OCI-LY1 (cell line): ENCODE measurements around the gene FKBP1A.
A peak's percentile ranks its signal among the peaks of the same experiment; 100 is the strongest.

Experiments
- H2AFZ ChIP-seq: fragments of 200-600 bp; sonication (generic), shearing (Covaris generic); 2 replicates; pipeline ENCODE4 v1.6.0; 2014; ENCODE audit warnings: antibody characterized with exemption, mild to moderate bottlenecking, low read length
- H3F3A ChIP-seq: fragments of 200-600 bp; sonication (generic), shearing (Covaris generic); 2 replicates; pipeline ENCODE4 v1.6.0; 2014; ENCODE audit warnings: mild to moderate bottlenecking, antibody characterized with exemption, low read length, moderate library complexity; ENCODE audit not compliant: insufficient read depth
- H3K27ac ChIP-seq: fragments of 200-600 bp; sonication (generic); 2 replicates; pipeline ENCODE4 v1.5.1; 2014; ENCODE audit warnings: low read length, mixed run types, mild to moderate bottlenecking, low read depth; ENCODE audit not compliant: poor library complexity, severe bottlenecking
- H3K27me3 ChIP-seq: fragments of 200-600 bp; sonication (generic); 2 replicates; pipeline ENCODE4 v1.6.0; 2014; ENCODE audit warnings: antibody characterized with exemption, mild to moderate bottlenecking, low read length, moderate library complexity; ENCODE audit not compliant: insufficient read depth
- H3K36me3 ChIP-seq: fragments of 200-600 bp; sonication (generic); 2 replicates; pipeline ENCODE4 v1.6.1; 2014; ENCODE audit warnings: mild to moderate bottlenecking, antibody characterized with exemption, low read length, moderate library complexity, mixed read lengths; ENCODE audit not compliant: insufficient read depth
- H3K4me1 ChIP-seq: fragments of 200-600 bp; sonication (generic); 2 replicates; pipeline ENCODE4 v1.5.1; 2014; ENCODE audit warnings: mild to moderate bottlenecking, low read length, moderate library complexity; ENCODE audit not compliant: insufficient read depth, severe bottlenecking
- H3K4me2 ChIP-seq: fragments of 200-600 bp; sonication (generic), shearing (Covaris generic); 2 replicates; pipeline ENCODE4 v1.6.1; 2014; ENCODE audit warnings: low read length
- H3K4me3 ChIP-seq: fragments of 200-600 bp; sonication (generic); 2 replicates; pipeline ENCODE4 v1.5.1; 2014; ENCODE audit warnings: low read length, low read depth, mild to moderate bottlenecking, mixed read lengths; ENCODE audit not compliant: poor library complexity, severe bottlenecking
- H3K79me2 ChIP-seq: fragments of 200-600 bp; shearing (Covaris generic); 2 replicates; pipeline ENCODE4 v1.6.1; 2016; ENCODE audit warnings: mixed run types, low read length, mixed read lengths; ENCODE audit not compliant: insufficient read depth
- H3K9ac ChIP-seq: fragments of 200-600 bp; sonication (generic), shearing (Covaris generic); 2 replicates; pipeline ENCODE4 v1.6.1; 2014; ENCODE audit warnings: mild to moderate bottlenecking, low read length, mixed read lengths
- H3K9me2 ChIP-seq: fragments of 200-600 bp; sonication (generic), shearing (Covaris generic); 2 replicates; pipeline ENCODE4 v1.6.1; 2014; ENCODE audit warnings: low read depth, mild to moderate bottlenecking, low read length, mixed read lengths
- H3K9me3 ChIP-seq: fragments of 200-600 bp; shearing (Covaris generic); 2 replicates; pipeline ENCODE4 v1.6.1; 2014; ENCODE audit warnings: low read length, mixed read lengths
- H4K20me1 ChIP-seq: fragments of 200-600 bp; sonication (generic), shearing (Covaris generic); 2 replicates; pipeline ENCODE4 v1.6.0; 2016; ENCODE audit warnings: mild to moderate bottlenecking, low read length; ENCODE audit not compliant: insufficient read depth
- EZH2 ChIP-seq: fragments of 200-600 bp; sonication (generic), shearing (Covaris generic); IDR thresholded peaks from 2 replicates; pipeline ENCODE4 v1.8.0; 2017; ENCODE audit warnings: borderline replicate concordance, mixed run types, mild to moderate bottlenecking, antibody characterized with exemption, low read length, moderate library complexity, mixed read lengths
- TF ChIP-seq, protein P1 (sequence below): fragments of 200-600 bp; sonication (generic), shearing (Covaris generic); IDR thresholded peaks from 2 replicates; pipeline ENCODE4 v1.5.1; 2017; ENCODE audit warnings: mild to moderate bottlenecking, antibody characterized with exemption, low read length, moderate library complexity, mixed read lengths

Gene FKBP1A

DNA sequence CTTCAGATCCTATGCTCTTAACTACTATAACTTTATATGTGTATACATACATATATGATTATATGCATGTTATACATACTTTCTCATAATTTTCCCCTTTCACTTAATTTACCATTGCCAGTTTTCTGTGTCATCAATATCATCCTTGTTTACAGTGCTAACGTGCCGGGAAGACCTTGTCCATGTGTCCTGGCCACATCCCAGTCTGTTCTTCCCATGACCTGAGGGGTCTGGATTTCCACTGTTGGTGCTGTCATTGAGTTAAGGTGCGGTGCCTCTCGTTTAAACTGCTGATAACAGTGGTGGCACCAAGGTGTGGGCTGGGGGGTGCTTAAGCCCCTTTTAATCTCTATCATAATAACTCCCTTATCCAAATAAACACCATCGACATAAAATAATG lies 55.4 kb downstream of the FKBP1A start:
- H3K9me2 ChIP-seq = no peaks in the 10 kb centered on the region
- H3K27ac ChIP-seq = no peak overlapping the region
- no peaks in the 10 kb centered on the region for H4K20me1 ChIP-seq
- H3K9ac ChIP-seq = no peak overlapping the region
- no peaks in the 10 kb centered on the region for H3F3A ChIP-seq
- H3K9me3 ChIP-seq = no peaks in the 10 kb centered on the region
- H2AFZ ChIP-seq = no peak overlapping the region
- no peak for TF ChIP-seq EZH2
- TF ChIP-seq, protein P1, sequence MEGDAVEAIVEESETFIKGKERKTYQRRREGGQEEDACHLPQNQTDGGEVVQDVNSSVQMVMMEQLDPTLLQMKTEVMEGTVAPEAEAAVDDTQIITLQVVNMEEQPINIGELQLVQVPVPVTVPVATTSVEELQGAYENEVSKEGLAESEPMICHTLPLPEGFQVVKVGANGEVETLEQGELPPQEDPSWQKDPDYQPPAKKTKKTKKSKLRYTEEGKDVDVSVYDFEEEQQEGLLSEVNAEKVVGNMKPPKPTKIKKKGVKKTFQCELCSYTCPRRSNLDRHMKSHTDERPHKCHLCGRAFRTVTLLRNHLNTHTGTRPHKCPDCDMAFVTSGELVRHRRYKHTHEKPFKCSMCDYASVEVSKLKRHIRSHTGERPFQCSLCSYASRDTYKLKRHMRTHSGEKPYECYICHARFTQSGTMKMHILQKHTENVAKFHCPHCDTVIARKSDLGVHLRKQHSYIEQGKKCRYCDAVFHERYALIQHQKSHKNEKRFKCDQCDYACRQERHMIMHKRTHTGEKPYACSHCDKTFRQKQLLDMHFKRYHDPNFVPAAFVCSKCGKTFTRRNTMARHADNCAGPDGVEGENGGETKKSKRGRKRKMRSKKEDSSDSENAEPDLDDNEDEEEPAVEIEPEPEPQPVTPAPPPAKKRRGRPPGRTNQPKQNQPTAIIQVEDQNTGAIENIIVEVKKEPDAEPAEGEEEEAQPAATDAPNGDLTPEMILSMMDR = no peak
- no peaks in the 10 kb centered on the region for H3K79me2 ChIP-seq
- peaks cover 13% of the 10 kb centered on the region for H3K4me1 ChIP-seq
- H3K36me3 ChIP-seq = peaks cover 26% of the 10 kb centered on the region
- no peak overlapping the region for H3K4me3 ChIP-seq
- no peaks in the 10 kb centered on the region for H3K27me3 ChIP-seq
- H3K4me2 ChIP-seq = no peak overlapping the region

DNA sequence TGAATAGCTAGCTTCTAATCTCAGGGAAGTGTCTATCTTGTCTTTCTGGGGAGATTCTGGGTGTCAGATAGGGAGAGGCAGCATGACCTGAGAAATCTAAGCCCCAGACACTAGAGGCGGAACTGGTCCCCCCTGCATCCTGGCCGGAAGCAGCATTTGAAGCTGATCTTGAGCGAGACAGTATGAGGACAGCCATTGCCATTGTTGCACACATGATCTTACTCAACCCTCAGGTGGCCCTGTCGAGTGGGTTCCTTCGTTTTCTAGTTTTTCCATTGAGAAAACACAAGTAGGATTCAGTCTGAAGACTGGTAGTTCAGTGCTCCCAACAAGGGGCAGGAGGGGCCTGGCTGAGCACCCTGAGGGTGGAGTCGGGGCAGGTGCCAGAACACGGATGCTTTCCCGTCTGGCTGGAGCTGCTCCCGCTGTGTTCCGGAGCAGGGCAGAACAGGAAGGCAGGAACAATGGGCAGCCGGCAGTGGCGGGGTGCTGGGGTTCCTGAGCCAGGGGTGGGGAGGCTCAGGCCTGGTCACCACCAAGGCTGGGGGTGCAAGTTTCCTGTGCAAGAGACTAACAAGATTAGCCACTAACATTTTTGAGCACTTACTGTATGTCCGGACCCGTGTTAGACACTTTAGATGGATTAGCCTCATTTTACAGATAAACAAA lies 56.0 kb downstream of the FKBP1A start:
- H4K20me1 ChIP-seq = no peaks in the 10 kb centered on the region
- no peaks in the 10 kb centered on the region for H3K9me2 ChIP-seq
- H3K9me3 ChIP-seq = no peaks in the 10 kb centered on the region
- no peak overlapping the region for H3K4me2 ChIP-seq
- no peak overlapping the region for H3K9ac ChIP-seq
- H3F3A ChIP-seq = no peaks in the 10 kb centered on the region
- H3K27me3 ChIP-seq = no peaks in the 10 kb centered on the region
- peaks cover 32% of the 10 kb centered on the region for H3K36me3 ChIP-seq
- H3K4me1 ChIP-seq = peaks cover 13% of the 10 kb centered on the region
- H3K27ac ChIP-seq = no peak overlapping the region
- TF ChIP-seq EZH2 = no peak
- no peak overlapping the region for H3K4me3 ChIP-seq
- no peaks in the 10 kb centered on the region for H3K79me2 ChIP-seq
- H2AFZ ChIP-seq = no peak overlapping the region

DNA sequence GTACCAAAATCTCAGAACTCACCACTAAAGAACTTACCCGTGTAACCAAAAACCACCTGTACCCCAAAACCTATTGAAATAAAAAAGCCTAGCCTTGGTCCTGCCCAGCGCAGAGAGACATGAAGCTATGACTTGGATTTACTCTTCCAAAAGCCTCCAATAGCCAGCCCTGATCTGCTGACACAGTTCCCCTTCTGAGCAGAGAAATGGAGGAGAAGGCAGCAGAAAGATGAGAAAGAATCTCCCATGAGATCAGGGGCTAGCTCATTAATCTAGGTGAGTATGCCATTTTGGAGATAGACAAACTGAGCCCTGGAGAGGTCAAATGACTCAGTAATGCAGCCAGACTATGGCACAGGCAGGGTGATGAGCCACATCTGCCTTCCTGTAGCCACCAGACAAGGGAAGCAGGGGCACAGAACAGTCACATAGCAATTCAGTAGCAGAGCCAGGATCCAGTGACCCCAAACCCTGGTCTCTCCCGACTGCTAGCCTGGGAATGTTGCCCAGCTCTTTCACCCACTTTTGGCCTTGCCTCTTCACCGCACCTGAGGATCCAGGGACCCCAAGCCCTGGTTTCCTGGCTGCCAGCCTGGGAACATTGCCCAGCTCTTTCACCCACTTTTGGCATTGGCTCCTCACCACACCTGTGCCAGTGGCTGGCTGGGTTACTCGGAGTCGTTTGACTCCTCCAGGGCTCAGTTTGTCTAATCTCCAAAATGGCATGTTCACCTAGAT lies 56.7 kb downstream of the FKBP1A start:
- Histone ChIP-seq H3K4me2 (no peak overlapping the region), H4K20me1 (no peaks in the 10 kb centered on the region), H3K27me3 (no peaks in the 10 kb centered on the region), H3F3A (no peaks in the 10 kb centered on the region), H3K9me3 (no peaks in the 10 kb centered on the region), H3K9ac (no peak overlapping the region), H3K4me1 (peaks cover 13% of the 10 kb centered on the region), H3K27ac (no peak overlapping the region), H3K36me3 (peaks cover 38% of the 10 kb centered on the region), H2AFZ (no peak overlapping the region), H3K4me3 (no peak overlapping the region), H3K9me2 (no peaks in the 10 kb centered on the region), H3K79me2 (no peaks in the 10 kb centered on the region)
- no peak for TF ChIP-seq EZH2

DNA sequence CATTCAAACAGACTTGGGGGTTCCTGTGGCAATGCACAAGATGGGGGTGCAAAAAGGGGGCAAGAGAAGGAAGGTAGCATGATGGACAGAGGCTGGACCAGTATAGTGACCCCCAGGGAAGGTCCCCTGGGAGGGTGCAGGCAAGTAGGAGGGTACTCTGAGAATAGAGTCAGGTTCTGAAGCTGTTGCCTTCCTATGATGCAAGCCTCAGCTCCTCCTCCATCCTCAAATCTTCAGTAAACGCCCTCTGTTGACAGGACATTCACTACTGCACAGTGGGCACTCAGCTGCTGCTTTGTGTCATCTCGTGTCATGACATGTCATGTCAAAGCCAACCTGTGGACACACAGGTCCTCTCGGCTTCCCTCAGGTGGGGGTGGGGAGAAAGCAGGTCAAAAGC lies 58.1 kb downstream of the FKBP1A start:
- no peak for TF ChIP-seq EZH2
- TF ChIP-seq, protein P1 = peak; percentile 34
- peaks cover 49% of the 10 kb centered on the region for H3K36me3 ChIP-seq
- no peaks in the 10 kb centered on the region for H4K20me1 ChIP-seq
- no peak overlapping the region; the same call in 1 of the 2 replicates for H3K4me2 ChIP-seq
- no peak overlapping the region for H2AFZ ChIP-seq
- 0 out of 2 replicates have a peak, but pooled peaks cover 4% of the 10 kb centered on the region for H3K79me2 ChIP-seq
- no peak overlapping the region for H3K27ac ChIP-seq
- H3F3A ChIP-seq = no peaks in the 10 kb centered on the region
- H3K9me3 ChIP-seq = no peaks in the 10 kb centered on the region
- peaks cover 19% of the 10 kb centered on the region for H3K4me1 ChIP-seq
- H3K9ac ChIP-seq = no peak overlapping the region
- no peaks in the 10 kb centered on the region for H3K9me2 ChIP-seq
- H3K4me3 ChIP-seq = no peak overlapping the region
- no peaks in the 10 kb centered on the region for H3K27me3 ChIP-seq
